ENCODE data around the gene PDE3A.

Gene PDE3A

DNA sequence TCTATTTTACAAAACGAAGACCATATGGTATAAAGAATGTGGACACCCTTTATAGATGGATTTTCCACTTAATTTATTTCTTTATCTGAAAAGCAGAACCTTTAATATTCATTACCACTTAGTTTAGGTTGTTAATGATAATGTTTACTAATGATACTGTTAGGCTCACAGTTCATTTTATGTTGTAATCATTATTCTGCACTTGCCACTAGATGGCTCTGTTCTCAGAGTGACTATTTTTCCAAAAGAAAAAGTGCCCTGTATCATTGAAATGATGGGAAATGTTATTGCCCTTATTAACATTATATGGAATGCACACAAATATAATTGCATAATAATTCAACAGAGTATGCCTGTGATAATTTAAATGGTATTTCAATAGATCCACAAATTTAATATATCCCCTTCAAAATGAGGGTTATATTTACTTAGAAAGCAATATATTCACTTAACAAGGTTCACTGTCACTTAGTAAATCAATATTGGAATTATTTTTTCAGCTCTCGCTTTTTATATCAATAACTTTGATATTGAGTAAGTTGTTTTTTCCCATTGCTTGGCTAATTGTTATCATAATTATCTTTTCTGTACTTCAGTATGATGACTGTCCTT lies 95.7 kb downstream of the PDE3A start:
- DNase-seq = no peak

DNA sequence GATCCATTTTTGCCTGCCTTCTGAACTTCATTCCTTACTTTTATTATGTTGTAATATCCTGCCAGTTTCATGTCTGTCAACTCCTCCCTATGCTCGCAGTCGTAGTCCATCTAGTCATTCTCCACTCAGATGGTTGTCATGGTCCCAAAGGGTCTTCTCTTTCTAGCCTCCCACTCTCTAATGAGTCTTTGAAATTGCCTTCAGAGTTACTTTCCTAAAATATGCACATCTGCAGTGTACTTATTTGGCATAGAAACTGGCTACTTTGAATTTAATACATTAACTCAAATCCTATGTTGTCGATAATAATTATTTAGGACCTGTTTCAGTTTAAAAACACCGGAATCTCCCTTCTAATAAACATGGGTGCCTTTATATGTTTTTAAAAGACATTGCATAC lies 101.0 kb downstream of the PDE3A start:
- DNase-seq = no peak

DNA sequence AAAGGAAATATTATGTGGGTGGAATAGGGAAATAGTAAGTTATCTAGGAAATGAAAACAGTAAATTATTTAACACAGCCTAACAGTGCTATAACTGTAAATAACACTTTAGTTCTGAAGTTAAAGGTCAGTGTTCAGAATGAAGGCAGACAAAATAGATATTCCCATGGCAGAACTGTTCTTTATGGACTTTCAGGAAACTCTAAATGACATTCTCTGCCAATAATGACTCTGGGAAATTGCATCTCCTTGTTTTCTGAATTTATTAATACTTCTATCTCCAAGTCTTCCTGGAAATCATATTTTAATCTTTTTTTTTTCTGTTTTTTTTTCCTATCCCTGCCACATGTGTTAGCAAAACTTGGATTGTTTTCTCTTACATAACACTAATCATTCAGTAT lies 101.4 kb downstream of the PDE3A start:
- DNase-seq = no peak

DNA sequence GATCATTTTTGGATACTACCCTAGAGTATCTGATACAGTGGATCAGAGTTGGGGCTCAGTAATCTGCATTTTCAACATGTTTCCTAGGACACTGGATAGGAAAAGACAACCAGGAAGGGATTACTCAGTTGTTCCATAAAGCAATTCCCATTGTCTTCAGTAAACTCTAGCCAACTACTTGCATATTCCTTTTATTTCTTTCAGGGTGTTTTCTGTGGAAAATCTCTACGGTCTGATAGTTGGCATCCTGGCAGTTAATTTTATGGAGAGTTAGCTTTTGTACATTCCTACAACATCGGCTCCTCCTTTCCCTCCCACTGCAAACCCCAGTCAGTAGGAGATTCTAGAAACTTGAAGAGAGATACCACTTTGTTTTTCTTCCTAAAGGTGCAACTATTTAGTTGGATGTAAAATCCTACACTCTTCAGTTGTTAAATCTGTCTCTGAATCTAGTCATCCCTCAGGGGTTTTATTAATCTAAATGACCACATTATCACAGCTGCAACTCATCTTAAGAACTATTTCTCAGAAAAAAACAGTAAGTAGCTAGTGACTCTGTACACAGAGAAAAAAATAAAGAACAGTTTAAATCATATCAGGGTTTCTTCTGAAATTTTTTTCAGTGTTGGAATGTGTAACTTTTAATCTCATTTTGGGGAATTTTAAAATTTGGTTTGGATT lies 103.9 kb downstream of the PDE3A start:
- DNase-seq = no peak

DNA sequence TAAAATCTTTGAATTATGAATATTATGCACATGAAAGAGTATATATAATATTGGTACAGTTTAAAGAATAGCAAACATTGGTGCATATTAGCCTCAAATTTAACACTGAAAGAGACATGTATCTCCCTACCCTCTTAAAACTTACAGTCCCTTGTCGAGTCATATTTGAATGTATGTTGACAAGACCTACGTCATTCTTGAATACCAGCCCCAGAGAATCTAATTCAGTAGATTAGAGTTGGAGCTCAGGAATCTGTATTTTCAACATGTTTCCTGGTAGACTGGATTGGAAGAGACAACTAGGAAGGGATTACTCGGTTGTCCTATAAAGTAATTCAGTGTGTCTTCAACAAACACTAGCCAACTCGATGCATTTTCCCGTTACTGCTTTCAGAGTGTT lies 104.8 kb downstream of the PDE3A start:
- DNase-seq = no peak

DNA sequence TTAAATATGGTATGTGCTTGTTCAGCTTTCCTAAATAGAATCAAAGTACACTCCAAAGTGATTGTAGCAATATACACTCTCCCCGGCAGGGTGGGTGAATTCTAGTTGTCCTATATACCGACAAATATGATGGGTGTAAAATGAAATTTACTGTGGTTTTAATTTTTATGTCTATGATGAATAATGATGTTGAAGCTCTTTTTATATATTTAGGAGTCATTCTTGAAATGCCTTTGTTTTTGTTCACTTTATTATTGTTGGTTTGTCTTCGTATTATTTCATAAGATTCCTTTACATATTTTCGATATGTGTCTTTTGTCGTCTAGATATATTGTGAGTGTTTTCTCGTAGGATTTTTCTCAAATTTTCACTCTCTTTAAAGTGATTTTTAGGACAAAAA lies 105.7 kb downstream of the PDE3A start:
- no peak for DNase-seq

DNA sequence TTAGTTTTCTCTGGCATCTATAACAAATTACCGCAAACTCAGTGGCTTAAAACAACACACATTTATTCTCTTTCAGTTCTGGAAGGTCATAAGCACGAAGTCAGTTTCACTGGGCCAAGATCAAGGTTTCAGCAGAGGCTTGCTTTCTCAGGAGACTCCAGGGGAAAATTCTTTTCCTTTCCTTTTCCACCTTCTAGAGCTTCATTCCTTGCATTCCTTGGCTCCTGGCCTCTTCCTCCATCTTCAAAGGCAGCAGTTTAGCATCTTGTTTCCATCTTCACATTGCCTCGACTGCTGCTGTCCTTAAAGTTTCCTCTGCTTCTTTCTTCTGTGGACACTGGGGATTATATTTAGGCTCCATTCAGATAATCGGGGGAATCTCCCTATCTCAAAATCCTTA lies 106.1 kb downstream of the PDE3A start:
- no peak for DNase-seq

DNA sequence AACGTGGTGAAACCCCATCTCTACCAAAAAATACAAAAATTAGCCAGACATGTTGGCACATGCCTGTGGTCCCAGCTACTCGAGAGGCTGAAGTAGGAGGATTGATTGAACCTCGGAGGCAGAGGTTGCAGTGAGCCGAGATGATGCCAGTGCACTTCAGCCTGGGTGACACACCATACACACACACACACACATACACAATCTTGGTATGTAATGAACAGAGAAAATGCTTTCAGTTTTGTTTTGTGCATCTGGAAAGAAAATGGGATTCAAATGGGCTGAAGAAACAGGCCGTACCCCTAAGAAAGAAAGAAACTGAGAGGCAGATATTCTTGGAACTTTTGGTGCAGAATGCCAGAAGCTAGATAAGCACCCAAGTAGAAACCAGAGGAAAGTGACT lies 107.2 kb downstream of the PDE3A start:
- no peak for DNase-seq

DNA sequence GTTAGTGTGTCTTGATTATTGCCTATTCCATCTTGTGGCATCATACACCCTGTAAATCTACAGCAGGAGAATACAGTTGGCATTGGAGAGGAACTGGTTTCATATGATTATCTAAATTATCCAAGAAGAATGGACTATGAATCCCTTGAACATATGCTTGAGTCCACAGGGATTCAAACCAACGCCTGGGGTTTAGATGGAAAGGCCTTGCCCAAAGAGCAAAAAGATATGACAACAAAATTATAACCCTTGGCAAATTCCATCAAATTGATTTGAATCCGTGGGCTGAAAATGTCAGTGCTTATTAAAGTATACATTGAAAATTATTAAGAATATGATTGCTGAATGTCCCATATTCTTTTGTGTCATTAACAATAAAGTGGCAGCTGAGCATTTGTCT lies 108.2 kb downstream of the PDE3A start:
- no peak for DNase-seq

DNA sequence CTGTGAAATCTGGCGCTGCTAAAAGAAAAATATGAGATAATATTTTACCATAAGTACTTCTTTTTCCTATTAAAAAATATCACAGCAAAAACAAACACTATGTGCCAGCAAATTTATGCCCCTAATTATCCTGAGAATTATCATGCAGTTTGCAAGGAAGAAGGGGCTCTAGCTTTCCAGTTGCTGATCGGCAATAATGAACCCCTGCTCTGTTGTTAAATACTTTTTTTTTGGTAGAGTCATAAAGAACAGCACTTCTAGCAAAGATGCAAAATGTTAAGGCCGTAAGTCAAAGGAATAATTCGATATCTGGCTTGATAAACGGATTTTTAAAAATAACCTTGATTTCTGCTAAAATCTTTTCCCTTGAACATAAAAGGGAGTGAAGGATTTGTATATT lies 108.9 kb downstream of the PDE3A start:
- DNase-seq = no peak

DNA sequence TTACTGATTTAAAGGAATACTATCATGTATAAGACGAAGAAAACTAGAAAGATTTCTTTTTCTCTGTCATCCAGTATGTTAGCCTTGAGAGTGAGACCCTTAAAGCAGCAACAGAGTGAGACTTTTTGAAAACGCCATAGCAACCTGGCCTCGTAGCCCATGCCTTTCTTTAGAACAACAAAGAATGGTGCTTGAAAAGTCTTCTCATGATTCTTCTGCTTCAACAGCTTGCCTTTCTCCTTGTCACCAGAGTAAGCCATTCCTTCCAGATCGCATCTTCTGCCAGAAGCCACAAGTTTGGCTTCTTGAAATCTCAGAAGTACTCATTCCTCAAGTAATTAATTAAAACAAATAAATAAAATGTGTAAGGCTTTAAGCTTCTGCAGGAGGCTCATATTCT lies 109.3 kb downstream of the PDE3A start:
- no peak for DNase-seq

DNA sequence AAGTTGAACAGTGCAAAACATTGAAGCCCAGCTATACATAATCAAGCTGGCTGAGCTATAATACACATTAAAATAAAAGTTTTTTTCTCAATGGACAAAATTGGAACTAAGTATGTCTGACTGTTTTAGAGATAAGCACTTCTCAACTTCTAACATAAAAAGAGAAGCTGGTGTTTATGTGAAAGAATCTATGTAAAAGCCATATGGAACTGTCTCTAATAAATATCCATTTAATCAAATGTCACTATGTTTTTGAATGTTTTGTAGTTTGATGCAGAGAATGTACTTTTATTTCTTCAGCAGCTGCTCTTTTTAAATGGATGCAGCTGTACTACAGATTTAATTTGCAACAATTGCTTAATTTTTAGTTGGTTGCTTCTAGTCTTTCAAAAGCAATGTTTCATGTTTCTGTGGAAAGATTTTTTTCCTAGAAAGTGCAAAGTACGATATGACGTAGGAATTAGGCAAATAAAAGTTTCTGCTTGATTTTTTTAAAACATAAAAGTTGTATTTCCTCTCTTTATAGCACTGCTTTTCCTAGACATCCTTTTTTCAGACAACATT lies 114.2 kb downstream of the PDE3A start:
- no peak for DNase-seq

DNA sequence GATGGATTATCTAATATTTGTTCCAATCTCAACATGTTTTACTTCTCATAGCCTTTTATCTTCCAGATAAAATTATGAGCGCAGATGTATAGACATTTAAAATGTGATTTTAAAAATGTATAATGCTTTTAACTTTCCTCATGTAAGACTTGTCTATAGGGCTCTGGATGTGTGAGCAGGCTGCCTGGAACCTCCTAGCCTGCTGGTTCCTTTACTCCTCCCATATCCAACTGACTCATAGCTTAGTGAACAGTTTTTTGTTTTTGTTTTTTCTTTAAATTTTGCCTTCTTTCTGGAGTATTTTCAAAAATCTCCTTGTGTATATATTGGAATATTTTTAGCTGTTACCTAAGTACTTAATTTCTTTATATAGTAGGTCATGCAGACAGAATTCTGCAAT lies 115.4 kb downstream of the PDE3A start:
- no peak for DNase-seq

DNA sequence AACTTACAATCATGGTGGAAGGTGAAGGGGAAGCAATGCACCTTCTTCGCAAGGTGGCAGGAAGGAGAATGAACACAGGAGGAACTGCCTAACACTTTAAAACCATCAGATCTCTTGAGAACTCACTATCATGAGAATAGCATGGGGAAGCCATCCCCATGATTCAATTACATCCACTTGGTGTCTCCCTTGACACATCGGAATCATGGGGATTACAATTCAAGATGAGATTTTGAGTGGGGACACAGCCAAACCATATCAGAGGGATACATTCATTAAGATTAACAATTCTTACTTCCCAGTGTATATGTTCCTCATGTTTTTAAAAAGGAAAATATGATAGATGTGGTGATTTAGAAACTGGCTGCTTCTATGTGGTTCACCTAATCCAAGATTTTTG lies 117.9 kb downstream of the PDE3A start:
- DNase-seq = no peak

DNA sequence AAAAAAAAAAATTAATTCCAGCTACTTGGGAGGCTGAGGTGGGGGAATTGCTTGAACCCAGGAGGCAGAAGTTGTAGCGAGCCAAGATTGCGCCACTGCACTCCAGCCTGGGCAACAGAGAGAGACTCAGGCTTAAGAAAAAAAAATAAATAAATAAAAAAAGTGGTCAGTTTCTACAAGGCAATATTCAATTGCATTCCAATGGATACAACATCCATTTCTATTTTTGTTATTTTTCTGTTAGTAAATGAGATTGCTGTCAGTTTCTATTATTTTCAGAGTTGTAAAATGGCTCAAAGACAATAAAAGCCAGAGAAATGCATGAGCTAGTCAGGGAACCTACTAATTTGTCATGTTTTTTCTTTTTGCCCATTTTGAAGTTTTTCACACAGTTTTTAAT lies 119.2 kb downstream of the PDE3A start:
- DNase-seq = no peak

DNA sequence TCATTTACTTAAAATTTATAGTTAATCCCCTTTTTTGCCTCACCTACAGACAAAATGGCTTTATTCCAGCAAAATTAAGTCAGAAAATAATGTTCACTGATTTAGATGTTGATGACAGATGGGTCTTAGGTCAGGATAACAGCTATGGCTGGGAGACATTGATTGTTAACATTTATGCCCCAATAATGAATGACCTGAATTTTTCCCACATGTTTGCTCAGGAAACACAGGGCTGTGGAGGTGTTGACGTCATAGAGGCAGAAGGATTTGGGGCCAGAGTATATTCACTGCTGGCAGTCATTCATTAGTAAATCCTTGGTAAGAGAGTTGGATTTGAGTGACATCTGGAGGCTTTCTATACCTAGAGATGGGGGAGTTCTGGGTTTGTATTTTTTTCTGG lies 121.3 kb downstream of the PDE3A start:
- DNase-seq = no peak

DNA sequence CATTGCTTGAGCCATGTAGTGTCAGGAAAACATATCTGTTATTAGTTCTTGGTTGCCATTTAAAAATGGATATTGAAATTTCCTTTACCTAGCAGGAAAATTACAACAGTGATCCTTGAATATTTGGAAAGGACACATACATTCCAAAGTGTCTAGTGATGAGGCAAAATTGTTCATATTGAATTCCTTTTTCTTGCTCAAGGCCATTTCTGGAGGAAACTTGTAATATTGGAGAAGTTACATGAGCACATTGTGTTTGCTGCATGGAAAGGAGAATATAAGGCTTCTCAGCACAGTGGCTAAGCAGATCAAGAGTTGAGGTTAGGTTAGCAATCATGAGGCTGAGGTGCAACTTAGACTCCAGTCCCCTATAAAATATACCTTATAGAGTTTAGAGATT lies 121.9 kb downstream of the PDE3A start:
- no peak for DNase-seq

DNA sequence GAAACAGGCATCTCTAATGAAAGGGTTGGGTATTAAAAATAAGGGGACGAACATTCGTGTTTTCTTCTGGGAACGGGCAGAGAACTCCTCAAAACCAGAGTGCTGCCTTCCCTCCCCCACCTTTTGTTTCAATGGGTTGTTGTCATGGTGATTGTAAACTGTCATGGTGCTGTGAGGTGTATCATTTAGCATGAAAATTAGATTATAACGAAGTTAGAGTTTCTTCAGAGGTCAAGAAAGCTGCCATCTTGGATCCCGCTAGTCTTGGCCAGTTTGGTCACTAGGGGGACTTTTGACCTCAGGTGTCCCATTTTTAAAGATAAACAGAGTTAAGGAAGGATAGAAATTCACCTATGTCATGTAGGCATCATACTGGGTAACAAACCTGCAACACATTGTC lies 123.0 kb downstream of the PDE3A start:
- DNase-seq = no peak

DNA sequence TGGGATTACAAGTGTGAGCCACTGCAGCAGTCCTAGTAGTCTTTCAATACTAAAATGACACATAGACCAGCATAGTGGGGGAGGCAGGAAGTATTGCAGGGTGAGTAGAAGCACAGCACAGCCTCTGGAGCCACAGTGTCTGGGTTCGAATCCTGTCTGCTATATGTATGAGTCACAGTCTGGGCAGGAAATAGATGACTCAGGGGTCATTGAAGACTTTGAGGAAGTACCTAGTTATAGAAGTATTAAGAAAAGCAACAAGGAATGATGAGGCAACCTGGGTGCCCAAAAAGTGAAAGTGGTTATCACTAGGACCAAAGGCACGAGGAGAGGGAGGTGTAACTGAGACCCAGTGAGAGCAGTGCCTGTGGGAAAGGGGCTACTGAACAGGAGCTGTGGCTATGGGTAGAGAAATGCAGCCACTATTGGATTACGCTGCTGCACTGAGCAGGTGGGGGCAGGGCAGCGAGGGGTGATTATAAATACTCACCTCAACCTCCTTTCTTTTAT lies 124.0 kb downstream of the PDE3A start:
- no peak for DNase-seq

DNA sequence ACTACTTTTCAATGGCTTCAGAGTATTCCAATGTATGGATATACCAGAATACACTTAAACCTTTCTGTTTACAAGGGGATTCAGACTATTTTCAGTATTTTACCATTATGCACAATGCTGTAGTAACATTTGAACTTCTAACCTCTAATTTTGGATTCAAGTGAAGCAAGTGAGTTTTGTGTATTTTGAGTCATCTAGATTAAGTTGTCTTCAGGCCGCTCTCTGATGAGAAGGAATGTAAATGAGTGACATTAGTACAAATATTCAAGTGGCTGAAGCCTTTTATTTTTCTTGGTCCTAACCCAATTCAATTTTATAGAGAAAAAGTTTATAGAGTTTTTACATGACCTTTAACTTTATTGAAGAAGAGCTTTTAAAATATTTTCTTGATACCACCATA lies 125.6 kb downstream of the PDE3A start:
- no peak for DNase-seq

DNA sequence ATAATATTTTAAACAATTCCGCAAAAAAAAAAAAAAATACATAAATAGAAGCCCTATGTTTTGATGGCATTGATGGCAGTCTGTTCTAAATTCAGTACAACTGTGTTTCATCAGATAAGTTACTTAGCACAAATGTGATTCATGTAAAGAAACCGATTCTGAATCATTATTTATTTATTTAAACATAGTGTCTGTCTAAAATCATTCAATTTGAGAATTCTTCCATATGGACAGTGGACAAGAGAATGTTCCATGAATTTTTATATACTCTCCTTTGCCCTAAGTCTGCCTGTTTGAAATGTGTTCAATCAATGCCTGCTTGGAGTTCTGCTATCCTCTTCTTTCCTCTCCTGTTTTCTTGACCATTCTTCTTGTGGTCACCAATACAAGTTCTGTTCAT lies 126.5 kb downstream of the PDE3A start:
- no peak for DNase-seq

DNA sequence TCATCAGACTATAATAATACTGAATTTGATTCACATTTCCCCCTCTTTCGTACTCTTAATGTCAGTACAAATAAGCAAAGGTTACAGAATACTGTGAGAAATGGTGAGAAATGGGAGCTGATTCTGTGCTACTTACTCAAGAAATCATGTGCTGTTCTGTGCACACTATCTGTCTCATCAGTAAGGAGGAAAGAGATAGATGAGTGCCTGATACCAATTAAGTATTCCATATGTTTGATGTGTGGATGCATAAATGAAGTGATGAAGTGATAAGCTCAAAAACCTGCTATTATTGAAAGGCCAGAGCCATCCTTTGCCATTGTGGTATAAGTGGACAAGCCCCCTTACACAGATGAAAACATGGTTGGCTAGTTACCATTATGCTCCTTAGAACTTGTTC lies 127.7 kb downstream of the PDE3A start:
- no peak for DNase-seq

DNA sequence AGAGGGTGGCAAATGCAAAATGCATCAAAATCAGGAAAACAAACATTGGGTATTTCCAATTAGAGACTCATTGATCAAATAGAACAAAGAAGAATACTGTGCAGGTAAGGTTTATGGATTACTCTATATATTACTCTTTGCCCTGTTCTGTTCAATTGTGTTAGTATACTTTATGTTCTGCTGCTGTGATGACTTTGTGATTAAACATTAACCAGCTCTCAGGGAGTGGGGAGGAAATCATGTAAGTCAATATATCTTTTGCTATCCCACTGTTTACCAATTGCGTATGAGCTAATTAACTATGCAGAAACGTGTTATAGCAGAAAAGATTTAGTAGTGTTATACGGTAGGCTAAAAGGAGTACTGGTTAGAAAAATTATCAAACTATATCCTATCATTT lies 129.4 kb downstream of the PDE3A start:
- DNase-seq = no peak

DNA sequence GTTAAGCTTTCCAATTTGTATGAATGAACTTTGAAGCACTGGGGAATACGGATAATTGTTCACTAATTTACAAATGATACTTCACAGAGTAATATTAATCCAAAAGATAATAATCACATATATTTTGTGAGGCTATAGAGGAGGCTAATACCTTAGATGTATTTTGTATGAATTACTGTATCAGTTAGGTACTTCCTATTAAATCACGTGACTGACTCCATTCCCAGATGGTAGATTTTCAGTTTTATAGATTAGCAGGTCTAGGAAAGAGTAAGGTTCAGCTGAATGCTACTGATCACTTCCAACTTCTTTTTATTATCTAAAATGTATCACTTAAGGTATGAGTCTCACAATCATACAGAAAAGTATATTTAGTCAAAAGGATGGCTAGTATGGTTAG lies 133.6 kb downstream of the PDE3A start:
- no peak for DNase-seq

DNA sequence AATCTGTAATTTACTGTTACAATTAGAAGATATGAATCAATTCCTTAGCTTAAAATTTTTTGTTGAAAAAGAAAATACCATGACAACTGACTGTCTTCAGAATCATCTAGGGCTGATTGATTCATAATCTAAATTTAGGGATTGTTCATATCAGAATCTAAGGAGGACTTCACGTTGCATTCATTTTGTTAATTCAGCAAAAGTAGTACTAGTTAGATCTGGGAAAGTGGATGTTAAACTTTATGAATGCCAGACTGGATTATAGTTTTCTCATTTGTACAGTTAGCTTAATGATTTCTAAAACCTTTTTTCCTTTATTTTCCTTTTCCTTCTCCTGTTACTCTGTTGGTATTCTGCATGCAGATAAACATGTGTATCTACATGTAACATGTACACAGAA lies 135.5 kb downstream of the PDE3A start:
- no peak for DNase-seq
